HG02840 (cell line): Measurements from ENCODE around the gene FOLR1.
"Not testable (repeated sequence)": the region's sequence is repeated elsewhere in the genome, so short reads cannot be mapped to it uniquely, and the experiment has no call there.

Experiments
- ATAC-seq: cut with Tn5 transposase; IDR thresholded peaks from one replicate; pipeline ENCODE4 v1.9.1; 2021; ENCODE audit warnings: mild to moderate bottlenecking, moderate library complexity, moderate number of reproducible peaks; ENCODE audit not compliant: unreplicated experiment, low FRiP score

Gene FOLR1

DNA sequence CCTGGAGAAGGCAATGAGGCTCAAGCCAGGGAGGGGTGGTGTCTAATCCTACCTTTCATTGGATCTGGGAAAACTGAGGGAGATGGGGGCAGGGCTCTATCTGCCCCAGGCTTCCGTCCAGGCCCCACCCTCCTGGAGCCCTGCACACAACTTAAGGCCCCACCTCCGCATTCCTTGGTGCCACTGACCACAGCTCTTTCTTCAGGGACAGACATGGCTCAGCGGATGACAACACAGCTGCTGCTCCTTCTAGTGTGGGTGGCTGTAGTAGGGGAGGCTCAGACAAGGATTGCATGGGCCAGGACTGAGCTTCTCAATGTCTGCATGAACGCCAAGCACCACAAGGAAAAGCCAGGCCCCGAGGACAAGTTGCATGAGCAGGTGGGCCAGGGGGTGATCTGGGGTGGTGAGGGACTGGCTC, at the start of gene FOLR1:
TSS of gene FOLR1 (plus strand) at position 180 of the 421 bp plus-strand sequence. CDS start at position 214, 34 bp downstream.
- ATAC-seq = no peak

- not testable (repeated sequence) for ATAC-seq
Measured at GRCh38 chr11:72142543-72142942, 49.4 kb upstream of the FOLR1 start.

- no peak for ATAC-seq
Measured at GRCh38 chr11:72144807-72145565, 47.0 kb upstream of the FOLR1 start.

DNA sequence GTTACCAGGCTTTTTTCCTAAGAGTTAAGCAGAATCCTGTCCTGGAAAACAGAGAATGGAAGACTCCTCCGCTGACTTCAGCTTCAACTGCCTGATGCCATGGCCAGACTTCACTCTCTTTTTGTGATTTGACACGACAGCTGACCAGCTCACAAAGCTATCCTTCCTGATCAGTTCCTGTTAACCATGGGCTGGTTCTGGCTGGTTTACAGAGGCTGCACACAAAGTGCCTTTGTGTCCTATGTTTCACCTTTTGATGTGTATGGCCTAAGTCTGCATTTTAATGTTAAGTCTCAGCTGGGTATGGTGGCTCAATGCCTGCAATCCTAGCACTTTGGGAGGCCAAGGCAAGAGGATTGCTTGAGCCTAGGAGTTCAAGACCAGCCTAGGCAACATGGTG, 45.3 kb upstream of the FOLR1 start:
- ATAC-seq = no peak

- no peak for ATAC-seq
Measured at GRCh38 chr11:72150882-72151281, 41.1 kb upstream of the FOLR1 start.

DNA sequence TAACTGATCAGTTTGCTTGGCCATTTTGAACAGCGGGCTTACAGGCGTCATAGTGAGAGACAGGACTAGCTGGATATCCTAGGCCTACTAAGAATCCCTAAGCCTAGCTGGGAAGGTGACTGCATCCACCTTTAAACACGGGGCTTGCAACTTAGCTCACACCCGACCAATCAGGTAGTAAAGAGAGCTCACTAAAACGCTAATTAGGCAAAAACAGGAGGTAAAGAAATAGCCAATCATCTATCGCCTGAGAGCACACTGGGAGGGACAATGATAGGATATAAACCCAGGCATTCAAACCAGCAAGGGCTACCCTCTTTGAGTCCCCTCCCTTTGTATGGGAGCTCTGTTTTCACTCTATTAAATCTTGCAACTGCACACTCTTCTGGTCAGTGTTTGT, 38.1 kb upstream of the FOLR1 start:
- ATAC-seq = not testable (repeated sequence)

GRCh38 chr11:72154816-72155215, 37.1 kb upstream of the FOLR1 start:
- no peak for ATAC-seq

DNA sequence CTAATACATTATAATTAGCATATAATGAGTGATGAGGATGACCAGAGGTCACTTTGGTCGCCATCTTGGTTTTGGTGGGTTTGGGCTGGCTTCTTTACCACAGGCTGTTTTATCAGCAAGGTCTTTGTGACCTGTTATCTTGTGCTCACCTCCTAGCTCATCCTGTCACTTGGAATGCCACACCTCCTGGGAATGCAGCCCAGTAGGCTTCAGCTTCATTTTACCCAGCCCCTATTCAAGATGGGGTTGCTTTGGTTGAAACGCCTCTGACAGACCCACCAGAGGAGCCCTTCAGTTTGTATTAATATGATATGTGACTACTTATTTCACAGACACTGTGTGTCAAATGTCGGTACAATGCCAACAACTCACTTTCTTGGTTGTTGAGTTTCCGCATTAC, 36.2 kb upstream of the FOLR1 start:
- ATAC-seq = no peak

- ATAC-seq = no peak
Measured at GRCh38 chr11:72157131-72157530, 34.8 kb upstream of the FOLR1 start.

- ATAC-seq = no peak
Measured at GRCh38 chr11:72160319-72160718, 31.6 kb upstream of the FOLR1 start.

DNA sequence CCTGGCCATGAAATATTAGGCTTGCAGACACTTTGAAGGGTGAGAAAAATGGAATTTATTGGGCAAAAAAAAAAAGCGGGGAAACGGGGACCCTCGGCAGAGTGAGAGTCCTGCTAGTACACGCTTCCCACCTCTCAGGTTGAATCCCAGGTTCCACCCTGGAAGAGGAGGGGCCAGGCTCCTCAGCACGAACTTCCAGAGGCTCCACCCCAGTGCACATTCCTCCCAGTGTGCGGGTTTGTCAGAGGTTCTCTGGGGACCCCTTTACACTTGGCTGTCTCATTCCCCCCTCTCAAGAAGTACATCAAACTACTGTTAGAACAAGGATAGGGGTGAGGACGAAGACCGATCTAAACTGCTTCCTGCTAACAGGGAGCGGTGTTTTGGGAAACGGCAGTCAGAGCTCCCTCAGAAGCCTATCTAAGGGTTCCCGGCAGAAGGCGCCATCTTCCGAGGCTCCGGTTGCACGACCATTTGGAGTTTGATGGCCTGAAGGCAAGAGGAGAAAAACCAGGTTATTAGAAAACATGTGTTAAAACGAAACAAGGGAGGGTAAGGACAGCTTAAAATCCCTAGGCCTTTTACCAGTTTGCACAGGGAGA, 28.9 kb upstream of the FOLR1 start:
- ATAC-seq = no peak

- ATAC-seq = not testable (repeated sequence)
Measured at GRCh38 chr11:72164187-72164586, 27.8 kb upstream of the FOLR1 start.

DNA sequence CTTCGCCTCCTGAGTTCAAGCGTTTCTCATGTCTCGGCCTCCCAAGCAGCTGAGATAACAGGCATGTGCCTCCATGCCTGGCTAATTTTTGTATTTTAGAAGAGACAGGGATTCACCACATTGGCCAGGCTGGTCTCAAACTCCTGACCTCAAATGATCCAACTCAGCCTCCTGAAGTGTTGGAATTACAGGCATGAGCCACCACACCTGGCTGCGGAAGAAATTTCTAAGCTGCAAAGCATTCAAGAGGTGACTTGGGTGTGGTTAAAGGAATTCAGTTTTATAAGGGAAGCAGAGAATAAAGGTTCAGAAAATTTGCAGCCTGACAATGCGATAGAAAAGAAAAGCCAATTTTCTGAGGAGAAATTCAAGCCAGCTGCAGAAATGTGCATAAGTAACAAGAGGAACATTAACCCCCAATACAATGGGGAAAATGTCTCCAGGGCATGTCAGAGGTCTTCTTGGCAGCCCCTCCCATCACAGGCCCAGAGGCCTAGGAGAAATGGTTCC, 22.8 kb upstream of the FOLR1 start:
- ATAC-seq = not testable (repeated sequence)

DNA sequence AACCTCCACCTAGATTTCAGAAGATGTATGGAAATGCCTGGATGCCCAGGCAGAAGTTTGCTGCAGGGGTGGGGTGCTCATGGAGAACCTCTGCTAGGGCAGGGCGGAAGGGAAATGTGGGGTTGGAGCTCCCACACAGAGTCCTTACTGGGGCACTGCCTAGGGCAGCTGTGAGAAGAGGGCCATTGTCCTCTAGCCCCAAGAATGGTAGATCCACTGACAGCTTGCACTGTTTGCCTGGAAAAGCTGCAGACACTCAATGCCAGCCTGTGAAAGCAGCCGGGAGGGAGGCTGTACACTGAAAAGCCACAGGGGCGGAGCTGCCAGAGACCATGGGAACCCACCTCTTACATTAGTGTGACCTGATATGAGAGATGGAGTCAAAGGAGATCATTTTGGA, 22.2 kb upstream of the FOLR1 start:
- not testable (repeated sequence) for ATAC-seq

- not testable (repeated sequence) for ATAC-seq
Measured at GRCh38 chr11:72172043-72172442, 19.9 kb upstream of the FOLR1 start.

- ATAC-seq = no peak
Measured at GRCh38 chr11:72173291-72173690, 18.6 kb upstream of the FOLR1 start.

DNA sequence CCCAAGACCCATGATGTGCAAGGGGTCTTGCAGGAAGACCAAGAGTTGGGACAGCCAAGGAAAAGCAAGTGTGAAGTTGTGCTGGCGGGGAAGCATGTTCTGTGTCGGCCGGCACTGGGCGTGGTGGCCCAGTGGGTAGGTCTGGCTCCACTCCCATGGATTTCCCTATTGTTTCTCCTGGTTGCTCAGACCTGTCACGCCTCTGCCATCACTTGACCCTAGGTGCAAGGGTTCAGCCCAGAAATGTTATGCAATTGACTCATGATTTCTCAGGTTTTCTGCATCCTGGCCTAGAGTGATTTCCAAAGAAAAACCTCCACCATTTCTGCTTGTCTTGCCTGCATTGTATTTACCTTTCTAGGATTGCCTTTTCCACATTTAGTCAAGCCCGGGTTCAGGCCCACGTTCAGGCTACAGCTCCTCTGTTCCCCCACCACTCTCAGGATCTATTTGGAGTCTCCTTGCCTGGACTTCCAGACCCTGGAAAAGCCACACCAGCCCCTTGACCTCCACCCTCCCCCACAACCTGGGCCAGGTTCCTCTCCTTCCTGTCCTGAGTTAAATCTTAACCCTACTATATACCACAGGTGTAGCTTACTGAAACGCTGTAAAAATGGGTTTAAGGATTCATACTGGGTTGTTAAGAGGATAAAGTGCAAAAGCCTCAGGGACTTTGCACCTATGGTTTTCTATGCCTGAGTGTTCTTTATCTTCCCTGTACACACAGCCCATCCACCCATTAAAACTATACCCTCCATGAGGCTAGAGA, 17.5 kb upstream of the FOLR1 start:
- no peak for ATAC-seq

DNA sequence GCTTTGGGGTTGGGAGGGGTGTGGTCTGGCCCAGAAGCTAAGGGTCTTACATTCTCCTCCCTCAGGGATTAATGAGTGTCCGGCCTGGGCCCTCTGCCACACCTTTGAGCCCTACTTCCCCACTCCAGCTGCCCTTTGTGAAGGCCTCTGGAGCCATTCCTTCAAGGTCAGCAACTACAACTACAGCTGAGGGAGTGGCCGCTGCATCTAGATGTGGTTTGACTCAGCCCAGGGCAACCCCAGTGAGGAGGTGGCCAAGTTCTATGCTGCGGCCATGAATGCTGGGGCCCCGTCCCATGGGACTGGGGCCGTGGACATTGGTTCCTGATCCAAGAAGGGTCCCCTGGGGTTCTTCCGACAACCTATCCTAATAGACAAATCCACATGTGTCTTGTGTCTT, 14.3 kb upstream of the FOLR1 start:
- no peak for ATAC-seq

- ATAC-seq = no peak
Measured at GRCh38 chr11:72179049-72179803, 12.7 kb upstream of the FOLR1 start.

- no peak for ATAC-seq
Measured at GRCh38 chr11:72179804-72180396, 12.0 kb upstream of the FOLR1 start.
